B cell (primary cell): ENCODE measurements around the gene STARD3NL. TPM values are rescaled to one million over a fixed set of nuclear protein-coding genes. Genes with fewer than 3 reads are reported as not detected.
"Not testable (repeated sequence)": the region's sequence is repeated elsewhere in the genome, so short reads cannot be mapped to it uniquely, and the experiment has no call there.

Source experiments
- ATAC-seq: fragments of 200-7000 bp; cut with Tn5 transposase; one replicate; pipeline ENCODE4 v1.10.0; 2021; ENCODE audit warnings: low read depth, mild to moderate bottlenecking, moderate number of reproducible peaks, moderate library complexity
- CTCF ChIA-PET: fragments of 350-600 bp; sonication (Branson Sonifier 250); formaldehyde crosslinking; loops from one replicate; lab custom pipeline; 2021; ENCODE audit warnings: antibody characterized with exemption, inconsistent platforms; lab: Charles Lee
- POLR2A ChIA-PET: fragments of 350-600 bp; sonication (Branson Sonifier 250); formaldehyde crosslinking; loops from one replicate; lab custom pipeline; 2021; ENCODE audit warnings: antibody characterized with exemption; lab: Charles Lee
- DNase-seq: peaks from one replicate; pipeline ENCODE4 v3.0.0; 2013
- H2AFZ ChIP-seq: 2 replicates; pipeline ENCODE4 v1.6.1; 2012; ENCODE audit warnings: mild to moderate bottlenecking, low read depth, low read length; ENCODE audit not compliant: insufficient read depth, poor library complexity, severe bottlenecking
- H3K27ac ChIP-seq, 2 donors: 1 replicate in 1 of 2; 2 replicates in 1 of 2; pipeline ENCODE4 v1.5.1; 2012 to 2013; ENCODE audit warnings: low read length in 2 of 2, mild to moderate bottlenecking in 2 of 2, moderate library complexity in 1 of 2
- H3K27me3 ChIP-seq, 4 experiments: fragments of 200-600 bp in 1 of 4; sonication (generic) in 1 of 4; replicated peaks in 1 of 4; 1 replicate in 2 of 4; 2 replicates in 2 of 4; pipeline versions ENCODE4 v1.6.1 to v1.7.0; 2013 to 2016; ENCODE audit warnings: low read length in 3 of 4, mild to moderate bottlenecking in 2 of 4, mixed read lengths in 1 of 4, moderate library complexity in 1 of 4; ENCODE audit not compliant: insufficient read depth in 4 of 4, control insufficient read depth in 3 of 4; ENCODE audit errors: control extremely low read depth in 1 of 4
- H3K36me3 ChIP-seq, 2 experiments: replicated peaks in 1 of 2; 1 replicate in 1 of 2; 2 replicates in 1 of 2; pipeline versions ENCODE4 v1.6.1 to v1.7.1; 2013; ENCODE audit warnings: low read length in 1 of 2; ENCODE audit not compliant: insufficient read depth in 2 of 2, control insufficient read depth in 1 of 2; ENCODE audit errors: control extremely low read depth in 1 of 2, extremely low read depth in 1 of 2
- H3K4me1 ChIP-seq, 2 donors: fragments of 200-600 bp in 1 of 2; sonication (generic) in 1 of 2; 1 replicate in 1 of 2; 2 replicates in 1 of 2; pipeline versions ENCODE4 v1.5.1 to v1.6.1; 2013 to 2017; ENCODE audit warnings: low read length in 2 of 2; ENCODE audit not compliant: control insufficient read depth in 2 of 2, insufficient read depth in 2 of 2
- H3K4me2 ChIP-seq: replicated peaks from 2 replicates; pipeline ENCODE3; 2012; ENCODE audit warnings: mild to moderate bottlenecking, low read depth, low read length; ENCODE audit not compliant: poor library complexity, severe bottlenecking
- H3K4me3 ChIP-seq, 5 experiments: fragments of 200-600 bp in 1 of 5; sonication (generic) in 1 of 5; 1 replicate in 3 of 5; 2 replicates in 2 of 5; pipeline versions ENCODE4 v1.5.1 to v1.7.0; 2011 to 2016; ENCODE audit warnings: low read length in 4 of 5, mild to moderate bottlenecking in 4 of 5, low read depth in 2 of 5, control low read depth in 1 of 5, moderate library complexity in 1 of 5; ENCODE audit not compliant: insufficient read depth in 1 of 5; ENCODE audit errors: control extremely low read depth in 1 of 5, extremely low read depth in 1 of 5
- H3K79me2 ChIP-seq: fragments of 200-600 bp; sonication (generic); one replicate; pipeline ENCODE4 v1.6.0; 2016; ENCODE audit warnings: low read length; ENCODE audit not compliant: control insufficient read depth, insufficient read depth
- H3K9ac ChIP-seq: fragments of 200-600 bp; sonication (generic); 2 replicates; pipeline ENCODE4 v1.6.1; 2017; ENCODE audit warnings: mild to moderate bottlenecking, low read length, moderate library complexity
- H3K9me3 ChIP-seq, 3 donors: one replicate each; pipeline versions ENCODE4 v1.6.1 to v1.7.1; 2013; ENCODE audit warnings: low read length in 2 of 3; ENCODE audit not compliant: control insufficient read depth in 2 of 3, insufficient read depth in 1 of 3; ENCODE audit errors: control extremely low read depth in 1 of 3
- H4K20me1 ChIP-seq: 2 replicates; pipeline ENCODE4 v1.6.0; 2012; ENCODE audit warnings: mild to moderate bottlenecking, low read length; ENCODE audit not compliant: insufficient read depth, control insufficient read depth, poor library complexity, severe bottlenecking
- H3K27ac Mint-ChIP-seq: one replicate; pipeline ENCODE4 v1.8.0; 2021; ENCODE audit warnings: mixed read lengths
- H3K27me3 Mint-ChIP-seq: one replicate; pipeline ENCODE4 v1.8.0; 2021; ENCODE audit warnings: mixed read lengths
- H3K4me1 Mint-ChIP-seq: one replicate; pipeline ENCODE4 v1.8.0; 2021; ENCODE audit warnings: mixed read lengths
- H3K4me3 Mint-ChIP-seq: one replicate; pipeline ENCODE4 v1.8.0; 2021; ENCODE audit warnings: mixed read lengths
- H3K9me3 Mint-ChIP-seq: one replicate; pipeline ENCODE4 v1.8.0; 2022; ENCODE audit warnings: mixed read lengths; ENCODE audit not compliant: insufficient read depth
- CTCF ChIP-seq: fragments of 200-600 bp; IDR thresholded peaks from one replicate; pipeline ENCODE4 v1.8.0; 2022; ENCODE audit warnings: antibody characterized with exemption, mild to moderate bottlenecking
- EZH2 ChIP-seq: IDR thresholded peaks from 2 replicates; pipeline ENCODE4 v1.6.1; 2012; ENCODE audit warnings: borderline replicate concordance, low read depth, mild to moderate bottlenecking, moderate library complexity, low read length; ENCODE audit not compliant: insufficient read depth, poor library complexity, severe bottlenecking
- WGBS: methylation state at CpG from one replicate; pipeline ENCODE4 v1.1.5; 2013; ENCODE audit warnings: missing lambda C conversion rate; ENCODE audit not compliant: insufficient coverage; 5-methylcytosine and 5-hydroxymethylcytosine counted together
- intact Hi-C: fragments of 100-400 bp; cut with micrococcal nuclease; formaldehyde crosslinking; loops from one replicate; pipeline ENCODE4 v1.10.0; 2022
- polyA plus RNA-seq: library from polyadenylated mRNA; depleted of rRNA; stranded (reverse); fragments of >200 nt; gene quantifications from 2 replicates; pipeline ENCODE4 v1.2.3, GENCODE V29; 2012
- total RNA-seq, 2 donors: library from RNA; stranded (reverse); fragments of 120-200 nt in 1 of 2; gene quantifications; 1 replicate in 1 of 2; 2 replicates in 1 of 2; pipeline versions ENCODE4 v1.2.3 to v1.2.4, GENCODE V29; 2013 to 2022

STARD3NL gene
- total and polyA plus RNA-seq, 2 donors (not counting 1 experiment from before 2014, with no cell fraction given): 13.4 to 24.5 TPM

GRCh38 chr7:38232502-38233366, 54.7 kb downstream of the STARD3NL start:
- Mint-ChIP-seq H3K4me3 (peak overlapping the region; percentile 29), H3K9me3 (no peaks in the 10 kb centered on the region), H3K27me3 (no peaks in the 10 kb centered on the region), H3K4me1 (peaks cover 16% of the 10 kb centered on the region), H3K27ac (peak overlapping the region; percentile 16)
- H2AFZ ChIP-seq: no peak overlapping the region
- ATAC-seq (peak; percentile 39), DNase-seq (peak; percentile 29)
- no peaks in the 10 kb centered on the region for H4K20me1 ChIP-seq
- intact Hi-C loops: no loop called here
- no peaks in the 10 kb centered on the region for H3K27me3 ChIP-seq
- peaks cover 8 to 9% of the 10 kb centered on the region in 2 donors for H3K4me1 ChIP-seq
- no peak overlapping the region for H3K9ac ChIP-seq
- TF ChIP-seq EZH2 (no peak), CTCF (no peak)
- WGBS: 5% methylated on average over 9 of the region's 11 CpGs
- no peak overlapping the region for H3K4me3 ChIP-seq
- CTCF ChIA-PET: interaction anchor here (1.3 kb wide), 1 partner anchor 12 kb away, joined by 3 read pairs; no protein-coding TSS in a partner anchor
- POLR2A ChIA-PET: no interaction called here
- no peaks in the 10 kb centered on the region for H3K79me2 ChIP-seq
- no peaks in the 10 kb centered on the region for H3K9me3 ChIP-seq
- H3K27ac ChIP-seq: no peak overlapping the region
- peak overlapping the region; percentile 32 for H3K4me2 ChIP-seq
- H3K36me3 ChIP-seq: peaks cover 0 to 21% of the 10 kb centered on the region in 2 experiments

GRCh38 chr7:38234759-38235158, 56.7 kb downstream of the STARD3NL start:
- ATAC-seq, H3K4me2 ChIP-seq, intact Hi-C loops, H4K20me1 ChIP-seq, H3K4me3 ChIP-seq, H3K27me3 ChIP-seq, H3K9me3 Mint-ChIP-seq, H3K27ac Mint-ChIP-seq, H3K27me3 Mint-ChIP-seq, H3K4me3 Mint-ChIP-seq, H3K4me1 ChIP-seq, POLR2A ChIA-PET, DNase-seq, H3K9me3 ChIP-seq, H3K79me2 ChIP-seq, H3K27ac ChIP-seq, H3K36me3 ChIP-seq, H3K9ac ChIP-seq, H2AFZ ChIP-seq: not testable (repeated sequence)
- CTCF ChIA-PET: interaction anchor here (1.3 to 2.1 kb wide), 4 partner anchors 12 to 139 kb away, joined by 3 to 5 read pairs (median 4); no protein-coding TSS in a partner anchor
- H3K4me1 Mint-ChIP-seq: peaks cover 16% of the 10 kb centered on the region
- 97% methylated on average over 11 of the region's 11 CpGs for WGBS
